ENCODE measurements around the gene NOL3.
"Not testable (repeated sequence)": the region's sequence is repeated elsewhere in the genome, so short reads cannot be mapped to it uniquely, and the experiment has no call there.

Gene NOL3

DNA sequence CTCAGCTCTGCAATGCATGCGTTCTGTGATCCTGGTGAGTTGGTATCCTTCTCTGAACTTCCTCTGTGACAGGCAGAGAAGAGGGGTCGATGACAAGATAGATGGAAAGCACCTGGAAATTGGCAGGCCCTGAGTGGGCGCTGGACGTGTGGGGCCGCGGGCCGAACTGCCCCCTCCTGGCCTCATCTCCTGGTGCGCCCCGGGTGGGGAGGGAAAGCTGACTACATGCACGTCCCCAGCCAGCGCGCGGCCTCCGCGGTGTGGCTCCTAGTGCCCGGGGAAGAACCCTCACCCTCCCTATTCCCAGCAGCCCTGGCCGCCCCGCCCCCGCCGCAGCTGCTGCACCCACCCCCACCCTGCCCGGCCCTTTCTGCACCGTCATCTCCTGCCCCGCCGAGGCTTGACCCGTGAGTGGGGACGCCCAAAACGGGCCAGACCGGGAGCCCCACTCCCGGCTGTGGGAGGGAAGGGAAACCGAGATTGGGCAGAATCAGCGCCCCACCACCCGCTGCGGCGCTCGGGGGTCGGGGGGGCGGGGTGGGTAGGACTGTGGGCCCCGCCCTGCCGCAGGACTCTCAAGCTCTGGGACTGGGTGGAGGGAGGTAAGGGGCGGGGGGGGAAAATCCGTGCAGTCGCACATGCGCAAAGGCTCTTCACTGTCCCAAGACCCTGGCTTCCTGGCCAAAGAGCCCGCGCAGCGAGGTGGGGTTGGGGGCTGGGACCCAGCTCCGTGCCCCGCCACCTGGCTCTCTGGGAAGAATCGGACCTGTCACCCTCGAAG is at the start of gene NOL3:
Gene NOL3 (plus strand): TSS at position 371 of the 781 bp plus-strand sequence.
- peak; percentile 90 for DNase-seq (ENCODE audit: low read depth, low spot score)

GRCh38 chr16:67122799-67123198 is 47.5 kb upstream of the NOL3 start:
- not testable (repeated sequence) for DNase-seq (ENCODE audit: low read depth, low spot score)

DNA sequence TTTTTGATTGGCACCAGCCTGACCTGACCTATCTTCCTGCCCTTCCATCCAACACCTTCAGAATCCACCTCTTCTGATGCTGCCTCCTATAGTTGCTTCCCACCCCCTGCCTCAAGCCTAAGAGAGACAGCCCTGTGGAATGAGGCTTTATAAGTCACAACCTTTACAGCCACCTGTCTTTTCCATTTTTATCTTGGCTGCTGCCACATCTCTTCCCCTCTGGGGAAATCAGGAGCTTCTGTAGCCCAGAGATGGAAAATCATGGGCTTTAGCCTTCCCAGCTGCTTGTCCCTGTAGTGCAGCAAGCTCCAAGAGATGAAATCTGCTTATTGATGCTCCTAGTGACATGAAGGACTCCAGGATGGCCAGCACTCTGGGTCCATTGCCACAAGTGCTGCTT is 41.9 kb upstream of the NOL3 start:
- no peak for DNase-seq (ENCODE audit: low read depth, low spot score)

GRCh38 chr16:67128887-67129286 is 41.5 kb upstream of the NOL3 start:
- DNase-seq (ENCODE audit: low read depth, low spot score), result no peak

GRCh38 chr16:67129422-67129821 is 40.9 kb upstream of the NOL3 start:
- DNase-seq (ENCODE audit: low read depth, low spot score), result no peak

DNA sequence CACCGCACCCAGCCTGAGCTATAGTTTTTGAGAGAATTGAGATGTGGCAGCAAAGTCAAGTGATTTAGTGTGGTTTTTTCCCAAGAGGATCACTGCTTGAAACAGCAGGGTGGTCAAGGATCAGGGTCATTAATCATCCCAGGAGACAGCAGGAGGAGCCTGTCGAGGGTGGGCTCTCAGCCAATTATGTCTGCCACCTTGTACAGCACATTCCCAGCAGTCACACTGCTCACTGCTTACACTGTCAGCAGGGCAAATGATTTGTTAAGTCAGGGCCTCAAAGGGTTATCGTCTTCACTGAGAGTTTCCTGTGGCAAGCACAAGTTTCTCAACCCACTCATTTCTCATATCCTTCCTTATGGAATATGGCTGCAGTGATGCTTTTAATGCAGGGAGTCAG is 32.7 kb upstream of the NOL3 start:
- no peak for DNase-seq (ENCODE audit: low read depth, low spot score)

DNA sequence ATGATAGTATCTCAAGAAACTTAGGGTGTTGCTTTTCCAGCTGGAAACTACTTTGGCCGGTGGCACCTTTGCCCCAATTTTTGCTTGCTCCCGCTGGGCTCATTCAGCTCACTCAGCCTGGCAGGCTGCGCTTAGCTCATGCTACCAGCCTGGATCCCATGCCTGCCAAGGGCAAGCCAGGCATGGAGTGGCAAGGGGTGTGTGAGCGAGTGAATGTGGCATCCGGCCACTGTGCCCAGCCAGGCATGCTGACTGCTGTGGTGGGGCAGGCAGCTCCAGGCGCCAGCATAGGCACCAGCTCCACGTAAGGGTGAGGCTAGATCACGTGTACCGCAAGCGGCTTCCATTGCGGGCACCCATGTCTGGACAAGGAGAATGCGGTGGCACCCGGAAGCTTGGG is 28.9 kb upstream of the NOL3 start:
- DNase-seq (ENCODE audit: low read depth, low spot score), result no peak

- no peak for DNase-seq (ENCODE audit: low read depth, low spot score)
These were observed 28.0 kb upstream of the NOL3 start for GRCh38 chr16:67142342-67142741.

DNA sequence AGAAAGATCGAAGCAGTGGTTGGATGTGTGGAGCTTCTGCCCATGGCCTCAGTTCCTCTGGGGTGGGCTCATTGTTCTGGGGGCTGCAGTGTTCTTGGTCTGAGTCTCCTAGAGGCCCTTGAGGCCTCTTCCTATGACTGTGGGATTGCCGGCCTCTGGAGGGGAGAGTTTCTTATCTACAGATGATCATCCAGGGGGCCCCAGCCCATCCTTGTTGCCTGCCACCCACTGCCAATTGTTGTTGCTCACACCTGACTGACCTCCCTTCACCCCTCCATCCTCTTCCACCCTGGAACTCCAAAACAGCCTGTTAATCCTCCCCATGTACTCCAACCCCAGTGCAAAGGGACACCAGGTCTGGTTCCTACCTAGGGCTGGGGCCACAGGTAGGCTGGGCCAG is 25.4 kb upstream of the NOL3 start:
- DNase-seq (ENCODE audit: low read depth, low spot score), result no peak

DNA sequence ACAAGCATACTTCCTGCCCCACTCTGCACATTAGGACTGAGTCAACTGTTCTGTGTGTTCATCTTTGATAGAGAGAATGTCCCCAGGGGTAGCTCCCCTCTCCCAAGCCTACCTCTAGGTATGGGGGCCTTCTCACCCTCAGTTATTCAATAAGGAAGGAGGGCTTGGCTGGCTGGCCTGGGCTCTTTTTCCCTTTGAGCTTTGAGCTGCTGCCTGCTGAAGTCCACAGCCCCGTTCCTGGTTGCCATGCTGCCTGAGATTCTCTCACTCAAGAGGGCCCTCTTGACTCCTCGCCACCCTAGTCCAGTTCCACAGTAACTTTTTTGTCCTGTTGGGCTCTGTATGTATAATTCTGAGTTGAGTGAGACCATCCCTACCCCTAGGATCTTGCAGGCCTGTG is 24.6 kb upstream of the NOL3 start:
- no peak for DNase-seq (ENCODE audit: low read depth, low spot score)

DNA sequence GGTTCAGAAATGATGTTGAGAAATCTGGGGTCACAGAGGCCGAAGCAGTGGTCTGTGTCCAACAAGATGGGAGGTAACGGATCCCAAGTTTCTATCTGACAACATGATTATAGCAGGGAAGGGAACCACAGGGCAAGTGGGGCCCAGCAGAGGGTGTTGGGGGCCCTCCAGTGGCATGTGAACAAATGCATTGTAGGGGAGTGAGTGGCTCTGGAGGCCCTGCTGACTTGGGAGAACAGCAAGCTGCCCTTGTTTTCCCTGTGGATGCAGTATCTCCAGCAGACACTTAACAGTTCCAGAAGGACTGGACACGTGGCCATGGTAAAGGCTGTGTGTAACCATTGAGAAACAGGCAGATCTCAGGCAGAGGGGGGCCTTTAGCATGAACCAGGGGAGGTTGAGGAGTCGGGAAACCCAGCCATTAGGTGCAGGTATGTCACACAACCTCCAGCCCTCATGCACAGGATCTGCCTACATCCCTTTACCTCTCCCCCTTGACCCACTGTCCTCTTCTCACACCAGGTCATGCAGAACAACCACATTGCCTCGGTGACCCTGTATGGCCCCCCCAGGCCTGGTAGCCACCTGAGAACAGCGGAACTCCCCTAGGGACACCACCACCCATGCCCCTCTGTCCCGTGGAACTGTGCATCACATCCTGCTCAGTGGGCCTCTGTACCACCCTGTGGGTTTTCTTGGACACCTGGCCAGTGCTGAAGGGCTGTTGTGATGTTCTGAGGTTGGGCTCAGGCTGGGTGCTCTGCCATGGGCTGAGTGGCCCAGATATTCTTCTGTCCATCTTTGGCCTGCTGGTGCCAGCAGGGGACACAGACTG is 23.6 kb upstream of the NOL3 start:
- no peak for DNase-seq (ENCODE audit: low read depth, low spot score)

DNA sequence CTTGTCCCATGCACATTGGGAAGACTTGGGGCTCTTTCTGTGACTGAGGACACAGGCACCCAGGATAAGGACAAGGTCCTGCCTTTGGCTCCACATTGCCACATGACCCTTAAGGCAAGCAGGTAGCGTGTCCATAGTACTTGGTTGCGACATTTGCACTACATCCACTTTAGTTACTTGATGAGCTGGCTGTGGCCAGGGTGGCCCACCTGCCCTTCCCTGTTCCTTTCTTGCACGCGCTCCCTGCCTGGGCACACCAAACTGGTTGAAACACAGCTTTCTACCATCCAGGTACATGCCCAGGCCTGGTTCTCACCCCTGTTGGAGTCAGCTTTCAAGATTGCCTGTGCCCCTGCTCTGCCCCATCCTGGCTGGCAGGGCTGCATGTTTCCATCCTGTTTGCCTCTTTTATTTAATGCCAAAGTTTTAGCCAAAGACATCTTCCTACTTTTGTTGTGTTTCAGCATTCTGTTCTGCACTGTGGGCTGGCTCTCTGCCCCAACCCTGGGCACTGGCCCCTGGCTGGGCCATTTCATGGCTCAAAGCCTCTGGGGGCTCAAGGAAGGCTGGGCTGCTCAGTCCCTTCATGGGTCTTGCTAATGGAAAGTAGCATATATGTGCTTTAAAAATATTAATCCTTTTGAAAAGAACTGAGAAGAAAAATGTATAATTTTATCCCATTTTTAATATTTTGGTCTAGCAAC is 22.7 kb upstream of the NOL3 start:
- DNase-seq (ENCODE audit: low read depth, low spot score), result no peak

DNA sequence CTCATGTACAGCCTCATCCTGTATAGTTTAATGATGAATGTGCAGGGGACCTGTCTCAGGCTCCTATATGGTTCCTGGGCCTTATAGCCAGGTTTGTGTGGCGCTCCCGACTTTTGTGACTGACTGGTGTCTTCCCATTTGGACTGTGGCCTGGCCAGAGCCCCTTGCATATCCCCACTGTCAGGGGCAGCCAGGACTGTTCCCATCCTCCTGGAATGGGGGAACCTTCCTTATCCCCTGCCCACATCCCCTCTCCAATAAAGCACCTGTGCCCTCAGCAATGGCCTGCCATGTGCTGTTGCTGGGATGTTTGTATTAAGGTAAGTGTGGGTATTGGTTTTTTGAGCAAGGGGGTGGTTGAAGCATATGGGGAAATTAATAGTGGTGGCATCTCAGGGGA is 22.1 kb upstream of the NOL3 start:
- DNase-seq (ENCODE audit: low read depth, low spot score), result no peak

GRCh38 chr16:67148656-67149275 is 21.6 kb upstream of the NOL3 start:
- no peak for DNase-seq (ENCODE audit: low read depth, low spot score)

DNA sequence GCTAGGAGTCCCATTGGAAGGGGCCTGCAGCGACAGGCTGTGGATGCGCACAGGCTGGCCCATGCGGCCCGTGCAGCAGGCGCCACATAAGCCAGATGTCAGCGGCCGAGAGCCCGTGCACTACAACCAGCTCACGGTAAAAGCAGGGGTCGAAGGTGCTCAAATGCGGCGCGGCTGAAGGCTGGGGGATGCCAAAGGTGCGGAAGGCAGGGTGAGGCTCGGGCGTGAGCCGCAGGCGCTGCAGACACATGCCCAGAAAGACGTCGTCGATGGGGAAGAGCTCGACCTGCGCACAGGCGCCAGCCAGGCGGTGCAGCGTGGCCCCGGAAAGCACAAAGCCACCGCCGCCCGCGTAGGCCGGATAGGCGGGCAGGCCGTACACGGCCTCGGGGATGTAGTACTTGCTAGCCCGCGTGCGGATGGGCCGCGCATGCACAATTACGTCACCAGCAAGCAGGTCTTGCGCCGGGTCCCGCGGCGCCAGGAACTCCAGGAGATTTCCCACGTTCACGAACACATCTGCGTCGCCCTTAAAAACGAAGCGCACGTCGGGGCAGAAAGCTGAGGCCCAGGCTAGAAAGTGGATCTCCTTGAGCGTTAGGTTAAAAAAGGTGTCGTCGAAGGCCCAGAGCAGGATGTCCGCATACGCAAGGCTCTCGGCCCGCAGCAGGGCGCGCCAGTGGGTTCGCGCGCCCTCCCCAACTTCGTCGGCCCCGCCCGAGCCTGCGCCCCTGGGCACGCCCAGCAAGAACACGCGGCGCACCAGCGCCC is 20.9 kb upstream of the NOL3 start:
- DNase-seq (ENCODE audit: low read depth, low spot score), result no peak

- peak; percentile 83 for DNase-seq (ENCODE audit: low read depth, low spot score)
These were observed 20.1 kb upstream of the NOL3 start for GRCh38 chr16:67150047-67150832.

GRCh38 chr16:67150833-67151396 is 19.4 kb upstream of the NOL3 start, which contains the start of gene B3GNT9:
TSS of gene B3GNT9 (minus strand) at chr16:67150998. CDS start at chr16:67150485, 513 bp downstream.
- DNase-seq (ENCODE audit: low read depth, low spot score), result peak; percentile 60

GRCh38 chr16:67151431-67152097 is 18.8 kb upstream of the NOL3 start:
- peak; percentile 23 for DNase-seq (ENCODE audit: low read depth, low spot score)

DNA sequence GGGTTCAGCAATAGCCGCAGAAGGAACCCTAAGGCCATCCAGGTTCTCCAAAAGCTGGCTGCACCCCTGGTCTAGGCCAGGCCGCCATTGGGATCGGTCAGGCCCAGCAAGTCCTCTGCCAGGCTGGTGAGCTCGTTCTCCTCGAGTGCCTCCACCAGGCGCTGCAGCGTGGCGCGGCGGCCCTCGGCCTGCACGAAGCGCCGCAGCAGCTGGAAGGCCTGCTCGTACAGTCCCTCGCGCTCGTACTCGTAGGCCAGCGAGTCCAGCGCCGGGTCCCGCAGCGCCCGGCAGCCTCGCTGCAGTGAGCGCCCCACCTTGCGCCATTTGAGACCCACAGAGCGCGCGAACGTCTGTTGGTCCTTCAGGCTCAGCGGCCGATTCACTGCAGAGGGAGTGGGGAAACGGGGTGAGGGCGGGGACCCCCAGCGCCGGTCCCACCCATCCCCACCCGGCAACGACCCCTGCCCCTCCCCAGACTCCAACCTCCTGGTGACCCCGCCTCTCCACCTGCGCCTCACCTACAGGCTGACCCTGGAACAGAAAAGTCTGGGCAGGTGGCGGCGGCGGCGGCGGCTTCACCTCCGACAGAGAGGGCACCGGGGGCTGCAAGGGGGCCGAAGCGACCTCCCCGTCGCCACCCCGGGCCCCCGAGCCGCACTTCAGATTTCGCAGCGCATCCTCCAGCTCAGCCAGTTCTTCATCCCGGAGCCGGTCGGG is 15.6 kb upstream of the NOL3 start:
- no peak for DNase-seq (ENCODE audit: low read depth, low spot score)
